HG02642 (cell line): ENCODE measurements around the gene PDIA6.

Source experiments
- ATAC-seq: cut with Tn5 transposase; IDR thresholded peaks from one replicate; pipeline ENCODE4 v1.9.1; 2021; ENCODE audit warnings: mild to moderate bottlenecking; ENCODE audit not compliant: unreplicated experiment, poor library complexity

PDIA6 gene

DNA sequence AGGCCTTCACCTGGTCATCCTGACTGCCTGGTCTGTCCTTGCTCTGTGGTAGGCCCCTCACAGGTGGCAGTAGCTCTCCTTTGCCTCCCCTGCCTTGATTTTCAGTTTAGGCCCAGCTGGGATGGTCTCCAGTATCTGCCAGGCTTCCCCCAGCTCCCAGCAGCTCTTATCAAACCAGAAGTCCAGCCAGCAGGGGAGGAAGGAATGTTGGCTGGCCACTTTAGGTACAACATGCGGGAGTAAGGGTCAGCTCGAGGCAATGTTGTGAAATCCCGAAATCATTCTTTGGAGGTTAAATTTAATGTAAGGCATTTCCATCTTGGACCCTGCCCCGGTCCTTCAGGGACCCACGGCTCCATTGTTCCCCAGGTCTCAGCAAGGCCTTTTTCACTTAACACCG is 74.4 kb downstream of the PDIA6 start:
- no peak for ATAC-seq

DNA sequence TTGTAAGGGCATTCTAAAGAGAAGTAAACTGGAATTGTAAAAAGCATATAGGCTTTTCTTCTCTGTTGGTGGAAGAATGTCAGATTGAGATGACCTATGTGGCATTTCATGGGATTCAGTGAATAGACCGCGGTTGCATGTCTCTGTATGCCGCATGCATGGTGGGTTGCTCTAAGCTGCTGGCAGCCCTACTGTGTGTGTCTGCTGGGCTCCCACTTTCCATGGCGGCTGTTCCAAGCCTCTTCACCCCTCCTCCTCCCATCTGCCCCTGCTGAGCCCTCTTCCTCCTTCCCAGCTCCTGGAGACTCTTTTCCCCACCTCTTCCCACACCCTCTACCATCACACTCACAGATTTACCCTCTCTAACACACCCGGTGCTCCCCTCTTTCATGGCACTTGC is 78.6 kb downstream of the PDIA6 start:
- no peak for ATAC-seq

GRCh38 chr2:10733566-10733925 is 79.0 kb downstream of the PDIA6 start:
- no peak for ATAC-seq
